Tibial nerve (tissue), 4 donors: Measurements from ENCODE around the gene TRMT61A.

Experiments used
- CTCF ChIP-seq, 5 experiments: fragments of 200-600 bp in 3 of 5; fragments of 450-650 bp in 2 of 5; sonication (generic) in 3 of 5; IDR thresholded peaks; one replicate each; pipeline ENCODE4 v1.5.1; 2016 to 2019; ENCODE audit warnings: antibody characterized with exemption in 5 of 5, mild to moderate bottlenecking in 3 of 5, moderate library complexity in 2 of 5
- EP300 ChIP-seq, 2 donors: sonication (generic); formaldehyde crosslinking; IDR thresholded peaks; one replicate each; pipeline ENCODE4 v1.6.1; 2017; ENCODE audit warnings: antibody characterized with exemption in 2 of 2, mild to moderate bottlenecking in 1 of 2
- POLR2A ChIP-seq, 2 donors: fragments of 450-650 bp; IDR thresholded peaks; one replicate each; pipeline ENCODE4 v1.6.1; 2017; ENCODE audit warnings: antibody characterized with exemption in 2 of 2, mild to moderate bottlenecking in 2 of 2, moderate library complexity in 2 of 2

- peak in 3 of 5 experiments; percentile 18 to 73 (median 54) for TF ChIP-seq CTCF (IDR thresholded peaks at IDR 0.05)
- peak; percentile 28 to 63 for TF ChIP-seq POLR2A (IDR thresholded peaks at IDR 0.05)
- peak in 1 of 2 donors; percentile 82 for TF ChIP-seq EP300 (IDR thresholded peaks at IDR 0.05)
These were observed 33.6 kb downstream of the TRMT61A start, which contains the start of the genes BAG5 and COA8 for GRCh38 chr14:103562429-103563225.
